Cardiac septum (tissue), 1 donor: Measurements from ENCODE around the gene TTC39C. TPM values are rescaled to one million over a fixed set of nuclear protein-coding genes. Genes with fewer than 3 reads are reported as not detected.

Experiments used
- DNase-seq: peaks from one replicate; pipeline ENCODE4 v3.0.0-alpha.2; 2020; ENCODE audit warnings: low spot score
- intact Hi-C: fragments of 100-400 bp; cut with DNase I; formaldehyde crosslinking; loops from one replicate; pipeline ENCODE4 v1.14.0; 2022
- total RNA-seq: library from RNA; stranded (reverse); fragmentation: NEBNext Ultra II Directional; extraction: Animal tissue kit (Norgen Biotek cat#: 25700); gene quantifications from one replicate; pipeline ENCODE4 v1.2.1, GENCODE V29; 2021
- donor health status: DM: no; HTN: no; CAD: no.

TTC39C gene
- total RNA-seq, 1 donor from 2014 or later, result 9.2 TPM

GRCh38 chr18:24160086-24160485, 145.5 kb downstream of the TTC39C start:
- intact Hi-C loops, result no loop called here
- DNase-seq, result no peak

- DNase-seq, result no peak
- intact Hi-C loops, result no loop called here
Observed at GRCh38 chr18:24161304-24161703, 146.8 kb downstream of the TTC39C start.

- no peak for DNase-seq
- intact Hi-C loops, result no loop called here
Observed at GRCh38 chr18:24168496-24168895, 153.9 kb downstream of the TTC39C start.

- no peak for DNase-seq
- intact Hi-C loops, result loop anchor here (10.0 kb wide), 1 partner anchor 314 kb away; no protein-coding TSS in a partner anchor
Observed at GRCh38 chr18:24170360-24170759, 155.8 kb downstream of the TTC39C start.

- DNase-seq, result no peak
- intact Hi-C loops, result loop anchor here (10.0 kb wide), 1 partner anchor 311 kb away; no protein-coding TSS in a partner anchor
Observed at GRCh38 chr18:24173997-24174396, 159.4 kb downstream of the TTC39C start.

GRCh38 chr18:24176727-24177416, 162.3 kb downstream of the TTC39C start:
- intact Hi-C loops, result loop anchor here (2.0 to 10.0 kb wide), 2 partner anchors 94 to 308 kb away; no protein-coding TSS in a partner anchor
- DNase-seq, result no peak

- intact Hi-C loops, result loop anchor here (2.0 to 10.0 kb wide), 2 partner anchors 93 to 307 kb away; no protein-coding TSS in a partner anchor
- DNase-seq, result no peak
Observed at GRCh38 chr18:24177499-24178133, 163.1 kb downstream of the TTC39C start.

GRCh38 chr18:24180048-24180447, 165.5 kb downstream of the TTC39C start:
- no peak for DNase-seq
- intact Hi-C loops, result no loop called here

- no peak for DNase-seq
- intact Hi-C loops, result no loop called here
Observed at GRCh38 chr18:24181806-24182205, 167.3 kb downstream of the TTC39C start.

Other genes starting within 250 kb of the TTC39C start
- gene CABYR, start 124.3 kb downstream of the TTC39C start, total RNA-seq, result 0.59 TPM